ENCODE measurements around the gene PPP1R12C.
"Not testable (repeated sequence)": the region's sequence is repeated elsewhere in the genome, so short reads cannot be mapped to it uniquely, and the experiment has no call there.

The PPP1R12C gene

DNA sequence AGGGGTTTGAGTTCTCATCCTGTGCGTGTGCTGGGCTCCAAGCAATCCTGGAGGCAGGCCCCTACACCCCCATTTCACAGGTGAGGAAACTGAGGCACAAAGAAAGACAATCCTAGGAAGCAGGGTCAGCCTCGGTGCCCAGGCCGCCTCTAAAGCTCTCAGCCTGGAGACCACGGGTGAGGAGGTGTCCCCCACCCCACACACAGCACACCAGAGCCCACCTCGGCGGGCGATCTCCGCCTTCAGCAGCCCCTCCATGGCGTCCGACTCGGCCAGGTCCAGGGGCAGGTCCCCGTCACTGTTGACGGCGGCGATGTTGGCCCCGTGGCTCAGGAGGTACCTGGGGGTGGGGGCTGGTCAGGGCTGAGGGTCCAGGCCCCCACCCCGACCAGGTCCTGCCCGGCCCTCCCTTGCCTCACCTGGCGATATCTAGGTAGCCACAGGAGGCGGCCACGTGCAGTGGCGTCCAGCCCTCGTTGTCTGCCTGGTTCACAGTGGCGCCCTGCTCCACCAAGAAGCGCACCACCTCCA lies 5.1 kb downstream of the PPP1R12C start:
- no peak for DNase-seq (ENCODE audit: low read depth)

DNA sequence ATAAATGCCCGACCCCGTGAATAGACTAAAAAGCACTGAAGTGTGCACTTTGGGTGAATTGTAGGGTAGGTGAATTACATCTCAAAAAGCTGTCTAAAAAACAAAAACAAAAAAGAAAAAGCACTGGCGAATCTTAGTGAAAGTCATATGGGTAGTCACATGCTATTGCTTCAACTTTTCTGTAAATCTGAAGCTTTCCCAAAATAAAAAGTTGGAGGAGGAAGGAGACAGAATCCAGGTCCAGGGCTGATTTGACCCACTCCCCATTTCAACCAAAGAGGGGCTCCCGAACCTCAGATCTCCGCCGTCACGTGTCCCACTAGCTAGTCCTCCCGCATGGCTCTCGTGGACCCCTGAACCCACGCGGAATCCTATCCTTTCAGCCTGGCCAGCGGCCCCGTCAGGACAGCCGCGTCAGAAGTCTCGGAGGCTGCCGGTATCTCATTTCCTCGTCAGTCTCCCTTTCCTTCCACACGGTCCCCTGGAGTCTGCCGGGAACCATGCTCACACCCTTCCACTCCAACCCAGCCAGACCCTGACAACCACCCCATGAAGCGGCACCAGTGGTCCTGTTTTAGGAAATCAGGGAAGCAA lies 6.1 kb downstream of the PPP1R12C start:
- DNase-seq (ENCODE audit: low read depth): no peak

DNA sequence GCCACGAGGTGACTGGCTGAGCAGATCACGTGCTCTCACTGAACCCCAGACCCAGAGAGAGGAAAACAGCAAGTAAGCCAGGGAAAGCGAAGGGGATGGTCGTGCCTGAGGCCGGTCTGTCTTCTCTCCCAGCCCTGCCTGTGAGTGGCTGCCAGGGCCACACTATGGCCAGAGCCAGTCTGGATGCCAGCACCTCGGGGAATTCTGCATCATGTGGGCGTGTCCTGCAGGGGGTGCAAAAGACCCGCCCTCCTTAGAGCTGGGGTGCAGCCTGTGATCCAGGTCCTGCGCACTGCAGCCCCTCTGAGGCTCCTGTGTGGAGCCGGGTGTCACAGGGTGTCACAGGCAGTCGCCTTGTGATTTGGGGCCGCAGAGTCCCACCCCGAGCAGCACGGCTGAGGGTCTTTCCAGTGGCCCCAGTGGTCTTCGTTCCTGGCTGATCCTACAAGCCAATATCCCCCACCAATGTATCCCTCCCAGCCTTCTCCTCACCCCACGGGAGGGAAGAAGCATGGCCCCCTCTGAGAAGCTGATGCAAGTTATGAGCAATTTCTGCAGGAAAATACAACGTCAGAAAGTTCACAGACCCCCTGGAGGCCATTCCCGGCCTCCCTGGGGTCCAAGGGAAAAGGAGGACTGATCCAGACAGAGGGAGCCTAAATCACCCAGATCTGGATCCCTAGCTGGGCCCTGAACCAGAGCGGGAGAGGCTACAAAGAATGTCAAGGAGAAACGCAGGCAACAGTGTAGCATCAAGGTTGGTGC lies 7.7 kb downstream of the PPP1R12C start:
- DNase-seq (ENCODE audit: low read depth): no peak

DNA sequence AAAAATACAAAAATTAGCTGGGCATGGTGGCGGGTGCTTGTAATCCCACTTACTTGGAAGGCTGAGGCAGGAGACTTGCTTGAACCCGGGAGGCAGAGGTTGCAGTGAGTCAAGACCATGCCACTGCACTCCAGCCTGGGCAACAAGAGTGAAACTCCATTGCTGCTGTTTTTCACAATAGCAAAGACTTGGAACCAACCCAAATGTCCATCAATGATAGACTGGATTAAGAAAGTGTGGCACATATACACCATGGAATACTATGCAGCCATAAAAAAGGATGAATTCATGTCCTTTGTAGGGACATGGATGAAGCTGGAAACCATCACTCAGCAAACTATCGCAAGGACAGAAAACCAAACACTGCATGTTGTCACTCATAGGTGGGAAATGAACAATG lies 10.2 kb downstream of the PPP1R12C start:
- not testable (repeated sequence) for DNase-seq (ENCODE audit: low read depth)

DNA sequence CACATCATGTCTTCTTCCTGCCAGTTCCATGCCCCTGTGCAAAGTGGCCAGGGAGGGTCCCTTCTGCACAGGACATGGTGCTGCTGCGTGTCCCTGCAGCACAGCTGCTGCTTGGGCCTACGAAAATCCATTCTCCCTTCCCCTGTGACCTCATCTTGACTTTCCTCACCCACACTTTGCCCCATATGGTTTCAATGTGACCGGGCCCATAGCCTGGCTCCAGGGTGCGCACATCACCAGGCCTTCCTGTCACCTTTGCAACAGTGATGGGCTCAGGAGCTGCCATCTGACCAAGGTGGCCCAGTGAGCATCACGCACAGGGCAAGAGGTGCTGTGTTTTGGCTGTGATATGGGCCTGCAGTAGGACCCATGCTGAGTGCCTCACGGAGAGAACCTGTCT lies 10.8 kb downstream of the PPP1R12C start:
- DNase-seq (ENCODE audit: low read depth): no peak

DNA sequence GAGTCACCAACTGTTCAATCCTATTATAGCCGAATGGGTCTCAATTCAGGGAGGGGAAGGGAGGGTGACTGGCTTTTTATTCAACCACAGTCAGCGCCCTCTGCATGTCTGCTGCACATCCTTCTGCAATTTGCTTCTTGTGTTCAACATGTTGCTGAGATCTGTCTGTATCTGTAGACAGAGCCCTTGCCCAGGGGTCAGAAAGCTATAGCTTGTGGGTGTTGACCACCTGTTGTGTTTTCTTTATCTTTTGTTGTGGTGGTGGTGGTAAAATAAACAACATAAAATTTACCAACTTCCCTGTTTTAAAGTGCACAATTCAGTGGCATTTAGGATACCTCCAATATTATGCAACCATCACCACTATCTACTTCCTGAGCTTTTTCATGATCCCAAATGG lies 12.2 kb downstream of the PPP1R12C start:
- DNase-seq (ENCODE audit: low read depth): no peak

DNA sequence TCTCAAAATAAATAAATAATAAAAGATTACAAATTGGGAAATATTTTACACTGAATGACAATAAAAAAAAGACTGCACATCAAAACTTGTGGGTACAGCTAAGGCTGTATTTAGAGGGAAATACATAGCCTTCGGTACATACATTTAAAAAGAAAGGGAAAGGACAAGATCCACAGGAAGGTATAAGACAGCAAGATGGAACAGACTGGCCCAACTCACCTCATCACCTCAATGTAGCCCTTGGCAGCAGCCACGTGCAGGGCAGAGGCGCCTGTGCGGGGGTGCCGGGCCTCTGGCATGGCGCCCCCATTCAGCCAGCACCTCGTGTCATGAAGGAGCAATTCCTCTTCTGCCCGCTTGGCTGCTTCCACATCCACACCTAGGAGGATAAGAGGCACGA lies 14.2 kb downstream of the PPP1R12C start:
- no peak for DNase-seq (ENCODE audit: low read depth)

DNA sequence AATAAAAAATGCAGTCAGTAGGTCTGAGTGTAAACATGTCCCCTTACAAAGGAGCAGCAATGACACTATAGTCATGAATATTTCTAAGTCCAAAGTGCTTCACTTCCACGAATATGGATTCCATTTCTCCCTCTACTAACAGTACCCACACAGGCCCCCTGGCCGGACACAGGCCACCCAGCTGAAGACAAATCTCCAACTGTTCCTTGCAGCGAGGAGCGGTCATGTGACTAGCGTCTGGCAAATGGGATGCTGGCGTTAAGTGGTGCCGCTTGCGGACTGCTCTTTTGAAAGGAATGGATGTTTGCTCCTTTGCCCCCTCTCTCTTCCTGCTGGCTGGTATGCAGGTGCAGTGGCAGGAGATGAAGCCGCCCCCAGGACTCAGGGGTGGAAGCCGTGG lies 16.2 kb downstream of the PPP1R12C start:
- DNase-seq (ENCODE audit: low read depth): no peak

DNA sequence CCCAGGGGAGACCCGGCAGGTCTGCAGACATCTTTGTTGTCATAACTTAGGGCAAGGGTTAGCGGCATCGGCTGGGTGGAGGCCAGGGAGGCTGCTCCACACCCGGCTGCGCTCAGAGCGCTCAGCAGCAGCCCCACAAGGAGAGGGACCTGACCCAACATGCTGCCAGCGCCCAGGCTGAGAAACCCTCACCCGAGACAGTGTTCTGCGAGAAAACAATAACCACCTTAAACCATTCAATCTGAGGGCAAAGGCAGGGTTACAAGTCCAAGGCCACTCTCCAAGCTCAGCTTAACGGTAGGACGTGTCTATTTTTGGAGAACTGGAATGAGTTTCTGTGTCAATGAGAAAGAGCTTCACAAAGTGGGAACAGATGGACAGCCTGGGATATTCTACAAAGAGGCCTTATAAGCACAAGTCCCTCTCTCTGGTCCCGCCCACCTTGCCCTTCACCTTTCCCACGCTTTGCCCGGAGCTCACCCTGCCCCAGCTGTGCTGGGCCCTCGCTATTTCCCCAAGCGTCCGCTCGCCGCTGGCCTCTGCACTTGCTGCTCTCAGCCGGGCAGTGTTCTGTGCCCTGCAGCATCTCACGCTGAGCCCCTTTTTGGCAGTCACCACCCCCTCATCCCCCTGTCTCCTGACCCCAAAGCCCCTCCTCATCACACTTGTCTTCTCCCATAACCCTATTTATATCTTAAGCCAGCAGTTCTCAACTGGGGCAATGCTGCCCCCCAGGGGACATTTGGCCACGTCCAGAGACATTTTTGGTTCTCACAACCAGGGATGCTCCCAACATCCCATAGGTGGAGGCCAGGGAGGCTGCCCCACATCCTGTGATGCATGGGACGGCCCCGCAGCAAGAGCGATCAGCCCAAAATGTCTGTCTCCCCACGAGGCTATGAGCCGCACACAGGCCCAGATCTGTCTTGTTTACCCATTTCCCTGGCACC lies 17.6 kb downstream of the PPP1R12C start:
- no peak for DNase-seq (ENCODE audit: low read depth)

DNA sequence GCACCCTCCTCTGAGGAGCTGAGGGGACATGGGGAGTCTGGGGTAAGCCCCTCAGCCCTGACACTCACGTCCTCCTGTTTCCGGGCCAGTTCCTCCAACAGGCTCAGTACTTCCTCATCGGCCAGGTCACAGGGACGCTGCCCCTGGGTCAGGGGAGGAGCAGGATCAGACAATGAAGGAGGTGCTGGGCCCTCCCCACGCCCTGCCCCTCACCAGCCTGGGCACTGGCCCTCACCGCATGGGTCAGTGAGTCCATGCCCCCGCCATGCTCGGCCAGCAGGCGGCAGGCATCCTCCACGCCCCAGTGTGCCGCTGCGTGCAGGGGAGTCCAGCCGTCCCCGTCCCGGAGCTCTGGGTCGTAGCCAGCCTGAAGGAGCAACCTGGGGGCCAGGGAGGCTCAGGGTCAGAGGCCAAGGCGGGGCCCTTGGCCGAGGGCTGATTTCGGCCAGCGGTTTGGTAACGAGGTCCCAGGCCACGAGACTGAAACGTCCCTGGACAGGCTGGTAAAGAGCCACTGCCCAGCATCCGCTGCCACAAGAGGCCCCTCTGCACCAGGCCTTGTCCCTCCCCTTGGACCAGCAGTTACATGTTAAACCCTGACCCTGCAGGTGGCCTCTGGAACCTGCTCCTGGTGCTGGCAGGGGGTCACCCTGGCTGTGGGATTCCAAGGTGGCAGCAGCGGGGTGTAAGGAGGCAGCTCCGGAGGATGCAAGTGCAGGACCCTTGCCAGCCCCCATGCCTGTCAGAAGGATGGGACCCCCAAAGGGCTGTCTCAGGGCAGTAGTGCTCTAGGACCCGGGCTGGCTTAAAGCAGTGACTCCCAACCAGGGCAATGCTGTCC lies 18.5 kb downstream of the PPP1R12C start:
- no peak for DNase-seq (ENCODE audit: low read depth)

DNA sequence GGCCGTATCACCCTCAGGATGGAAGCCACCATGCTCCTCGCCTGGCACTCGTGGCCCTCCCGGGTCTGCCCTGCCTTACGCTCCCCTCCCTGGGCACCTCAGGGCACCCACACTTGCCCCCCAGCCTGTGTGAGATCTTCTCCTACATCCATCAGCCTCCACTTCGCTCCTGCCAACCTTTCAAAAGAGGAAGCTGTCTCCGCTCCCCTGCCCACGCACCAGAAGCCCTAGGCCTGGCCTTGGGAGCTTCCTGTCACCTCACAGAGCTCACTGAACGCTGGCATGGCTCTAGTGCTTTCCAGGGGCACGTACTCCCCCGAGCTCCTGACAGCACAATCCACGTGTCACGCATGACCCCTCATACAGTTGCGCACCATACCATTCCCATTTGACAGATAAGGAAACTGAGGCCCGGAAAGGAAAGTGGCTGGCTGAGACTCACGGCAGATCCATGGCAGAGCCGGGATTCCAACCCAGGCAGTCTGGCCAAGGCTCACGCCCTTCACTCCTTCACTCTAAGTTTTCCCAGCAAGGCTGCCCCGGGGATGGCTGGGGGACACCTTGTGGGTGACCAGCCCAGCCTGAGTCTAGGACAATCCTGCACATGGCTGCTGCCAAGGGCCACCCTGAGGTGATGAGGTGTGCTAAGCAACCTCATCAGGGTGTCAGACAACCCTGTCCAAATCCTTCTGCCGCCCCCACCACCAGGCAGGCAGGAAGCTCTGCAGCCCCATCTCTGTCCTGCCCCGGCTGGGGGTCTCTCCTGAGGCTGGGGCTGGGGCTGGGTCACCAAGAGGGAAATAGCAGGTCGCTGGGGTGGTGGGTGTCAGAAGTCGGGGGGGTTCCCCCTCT lies 19.3 kb downstream of the PPP1R12C start:
- DNase-seq (ENCODE audit: low read depth): no peak

DNA sequence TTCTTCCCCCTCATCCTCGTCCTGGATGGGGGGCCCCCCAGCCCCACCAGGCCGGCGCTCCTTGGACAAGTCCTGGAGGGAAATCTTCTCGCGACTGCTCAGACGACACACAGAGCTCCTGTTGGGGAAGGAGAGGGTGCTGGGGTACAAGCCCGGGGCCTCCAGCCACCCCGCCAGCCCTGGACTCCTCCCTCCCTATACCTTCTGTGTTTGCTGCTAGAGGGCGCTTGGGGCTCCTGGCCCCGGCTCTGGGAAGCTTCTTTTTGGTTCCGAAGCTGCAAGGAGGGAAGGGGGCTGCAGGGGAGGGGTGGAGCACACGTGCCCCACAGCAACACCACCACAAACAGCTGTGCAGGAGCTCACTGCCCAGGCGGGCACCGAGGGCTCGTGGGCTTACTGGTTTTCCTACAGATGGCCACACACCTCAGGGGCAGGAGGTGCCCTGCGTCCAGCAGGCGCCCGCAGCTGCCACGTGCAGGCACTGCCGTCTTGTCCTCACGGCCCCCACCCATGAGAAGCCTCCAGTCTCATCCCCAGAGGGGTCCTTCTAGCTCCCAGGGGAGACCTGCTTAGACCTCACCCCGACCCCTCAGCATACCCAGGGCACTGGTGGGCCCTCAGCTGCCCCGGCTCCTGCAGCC lies 21.3 kb downstream of the PPP1R12C start:
- DNase-seq (ENCODE audit: low read depth): no peak

DNA sequence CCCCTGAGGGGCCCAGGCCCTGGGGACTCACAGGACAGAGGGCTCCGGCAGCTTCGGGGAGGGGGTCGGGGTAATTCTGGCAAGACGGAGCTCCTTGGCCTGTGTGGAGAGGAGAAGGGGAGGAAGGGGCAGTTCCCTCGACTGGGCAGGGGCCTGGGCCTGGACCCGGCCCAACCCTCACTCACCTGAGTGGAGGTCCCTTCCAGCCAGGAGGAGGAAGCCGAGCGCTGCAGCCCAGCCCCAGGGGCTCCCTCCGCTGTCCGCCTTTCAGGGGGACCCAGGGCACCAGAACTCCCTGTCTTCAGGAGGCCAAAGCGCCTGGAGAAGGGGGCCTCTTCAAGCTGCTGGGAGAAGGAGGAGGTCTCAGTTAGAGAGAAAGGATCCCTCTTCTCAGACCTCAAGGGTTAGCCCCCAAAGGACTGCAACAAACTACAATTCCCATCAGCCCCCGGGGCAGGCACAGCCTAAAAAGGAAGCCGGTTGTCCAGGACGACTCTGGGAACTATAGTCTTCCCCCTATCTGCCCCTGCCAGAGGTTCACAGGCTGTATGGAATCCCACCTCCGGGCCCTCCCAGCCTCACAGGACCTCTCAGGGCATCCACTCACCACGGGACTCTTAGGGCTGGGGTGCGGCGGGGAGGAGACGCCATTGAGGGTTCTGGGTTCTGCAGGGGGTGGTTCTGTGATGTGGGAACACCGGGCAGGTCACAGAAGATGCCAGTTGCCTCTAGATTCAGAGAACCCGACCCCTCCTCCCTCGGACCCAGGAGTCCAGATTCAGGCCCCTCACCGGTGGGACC lies 22.0 kb downstream of the PPP1R12C start:
- no peak for DNase-seq (ENCODE audit: low read depth)

DNA sequence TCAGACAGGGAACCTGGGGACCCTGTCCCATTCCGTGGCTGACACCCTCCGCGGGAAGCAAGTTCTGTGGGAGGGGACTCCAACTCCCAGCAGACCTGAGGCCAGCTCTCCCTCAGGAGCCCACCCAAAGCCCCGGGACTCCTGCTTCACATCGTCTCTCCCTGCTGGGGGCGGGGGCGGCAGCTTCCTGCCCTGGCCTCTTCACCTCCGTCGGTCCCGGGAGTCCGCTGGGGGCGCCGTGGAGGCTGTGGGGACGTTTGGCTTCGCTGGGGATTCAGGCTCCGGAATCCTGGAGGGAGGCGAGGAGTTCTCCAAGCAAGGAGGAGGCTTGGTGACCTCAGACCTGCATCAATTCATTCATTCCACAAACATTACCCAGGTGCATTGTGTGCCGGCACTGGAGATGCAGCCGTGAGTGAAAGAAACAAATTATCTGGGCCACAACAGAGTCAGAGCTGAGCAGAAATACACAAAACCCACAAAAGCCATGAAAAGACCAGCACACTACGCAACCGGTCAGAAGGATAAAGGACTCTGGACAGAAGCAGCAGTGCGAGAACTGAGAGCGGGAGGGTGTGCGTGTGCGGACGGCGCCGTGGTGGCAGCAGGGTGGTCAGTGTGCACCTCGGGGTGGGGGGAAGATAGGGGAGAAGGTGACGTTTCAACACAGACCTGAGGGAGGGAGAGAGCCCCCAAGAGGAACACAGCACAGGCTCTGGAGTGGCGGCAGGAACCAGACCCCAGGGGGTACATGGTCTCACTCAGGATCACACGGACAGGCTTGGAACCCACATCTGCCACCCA lies 22.8 kb downstream of the PPP1R12C start:
- DNase-seq (ENCODE audit: low read depth): no peak

DNA sequence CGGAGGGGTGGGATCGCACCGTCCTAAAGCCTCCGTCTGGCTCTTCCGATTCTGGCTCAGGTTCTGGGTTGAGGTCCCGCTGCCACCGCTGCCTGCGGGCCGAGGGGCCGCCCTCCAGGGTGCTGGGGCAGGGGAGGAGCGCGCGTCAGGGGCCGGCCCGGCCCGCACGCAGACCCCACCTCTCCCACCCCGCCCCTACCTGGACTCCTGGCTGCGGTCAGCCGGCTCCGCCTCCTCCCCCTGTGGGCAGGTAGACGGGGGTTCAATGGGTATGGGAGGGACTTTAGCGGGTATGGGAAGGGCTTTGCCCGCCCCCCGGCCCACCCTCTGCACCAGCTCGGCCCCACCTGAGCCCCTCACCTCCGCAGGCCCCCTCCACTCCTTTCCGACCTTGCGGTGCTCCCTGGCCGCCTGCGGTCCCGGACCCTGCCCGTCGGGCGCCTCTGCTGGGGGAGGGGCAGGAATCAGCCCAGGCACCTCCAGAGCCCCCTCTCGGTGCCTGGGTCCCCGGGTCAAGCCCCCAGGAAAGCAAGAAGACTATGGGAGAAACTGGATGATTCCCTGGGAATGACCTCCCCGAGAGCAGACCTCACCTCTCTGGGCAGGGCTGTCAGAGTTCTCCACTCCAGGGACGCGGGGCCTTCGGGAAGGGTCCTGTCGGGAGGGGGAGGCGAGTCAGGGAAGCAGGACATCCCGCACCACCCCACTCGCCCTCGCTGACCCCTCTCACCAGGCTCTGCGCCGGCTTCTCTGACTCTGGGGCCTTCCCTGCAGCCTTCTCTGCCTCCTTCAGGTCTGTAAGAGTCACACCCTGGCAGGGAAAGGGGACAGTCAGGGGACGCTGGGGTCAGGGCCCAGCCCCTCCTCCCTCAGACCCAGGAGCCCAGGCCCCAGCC lies 24.8 kb downstream of the PPP1R12C start:
- no peak for DNase-seq (ENCODE audit: low read depth)

DNA sequence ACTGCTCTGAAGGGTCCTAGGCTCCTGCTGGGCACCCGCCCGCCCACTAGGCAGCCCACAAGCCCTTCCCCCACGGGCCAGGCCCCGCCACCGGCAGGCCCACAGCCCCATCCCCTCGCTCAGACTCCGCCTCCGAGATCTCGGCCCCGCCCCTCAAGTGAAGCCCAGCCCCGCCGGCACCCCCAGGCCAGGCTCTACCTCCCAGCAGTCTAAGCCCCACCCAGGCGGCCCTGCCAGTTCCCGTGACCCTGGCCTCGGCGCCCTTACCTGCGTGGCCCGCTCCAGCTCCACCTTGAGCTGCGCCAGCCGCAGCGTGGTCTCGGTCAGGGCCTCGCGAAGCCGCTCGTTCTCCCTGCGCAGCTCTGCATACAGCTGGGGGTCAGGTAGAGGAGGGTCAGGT lies 25.5 kb downstream of the PPP1R12C start:
- no peak for DNase-seq (ENCODE audit: low read depth)

DNA sequence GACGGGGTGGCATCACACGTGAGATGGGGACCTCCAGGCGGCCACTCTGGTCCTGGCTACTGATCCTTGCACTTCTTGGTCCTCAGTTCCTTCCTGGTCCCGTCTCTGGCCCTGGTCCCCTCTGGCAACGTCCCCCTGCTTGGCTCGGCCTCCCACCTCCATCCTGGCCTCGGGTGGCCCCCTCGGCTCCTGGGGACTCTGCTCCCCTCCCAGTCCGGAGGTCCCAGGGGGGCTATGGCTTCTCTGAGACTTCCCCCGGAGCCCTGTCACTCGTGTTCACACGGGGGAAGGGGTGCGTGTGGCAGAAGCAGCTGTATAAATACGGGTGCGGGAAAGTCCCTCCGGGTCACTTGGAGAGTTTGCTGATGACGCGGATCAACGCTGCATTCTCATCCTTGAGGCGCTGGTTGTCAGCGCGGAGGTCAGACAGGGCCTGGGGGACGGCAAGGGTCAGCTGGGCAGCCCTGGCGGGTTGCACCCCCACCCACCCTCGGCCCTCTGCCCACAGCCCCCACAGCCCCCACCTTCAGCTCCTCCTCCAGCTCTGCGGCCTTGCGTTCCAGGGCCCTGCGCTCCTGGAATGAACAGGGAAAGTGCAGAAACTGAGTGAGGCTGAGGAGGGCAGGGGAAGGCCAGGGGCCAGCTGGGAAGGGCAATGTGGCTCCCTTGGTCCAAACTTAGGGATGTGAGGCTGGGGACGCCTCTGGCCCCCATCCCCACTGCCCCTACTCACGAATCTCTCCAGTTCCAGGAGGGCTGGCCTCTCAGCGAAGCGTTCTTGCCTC lies 26.1 kb downstream of the PPP1R12C start:
- no peak for DNase-seq (ENCODE audit: low read depth)
